ENCODE data around the gene RHOBTB1.

DNA sequence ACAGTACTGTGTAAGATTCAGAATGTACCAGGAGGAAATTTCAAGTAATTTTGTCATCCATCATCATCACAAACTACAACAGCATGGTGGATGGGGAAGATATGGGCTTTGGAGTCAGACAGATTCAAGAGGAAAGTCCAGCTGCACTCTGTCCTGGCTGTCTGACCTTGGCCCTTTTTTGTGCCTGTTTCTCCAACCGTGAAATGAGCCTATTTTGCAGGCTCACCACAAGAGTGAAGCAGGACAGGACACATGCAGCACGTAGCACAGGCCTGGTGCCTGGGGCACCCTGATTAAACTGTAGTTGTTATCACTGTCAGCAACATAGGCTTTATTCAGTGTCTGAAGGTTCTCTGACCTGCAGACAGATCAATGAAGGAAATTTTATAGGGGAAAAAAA is 37.6 kb downstream of the RHOBTB1 start:
- TF ChIP-seq EZH2phosphoT487 (IDR thresholded peaks at IDR 0.05; ENCODE audit: borderline replicate concordance, low read depth, low read length) = no peak
- TF ChIP-seq, protein P1, sequence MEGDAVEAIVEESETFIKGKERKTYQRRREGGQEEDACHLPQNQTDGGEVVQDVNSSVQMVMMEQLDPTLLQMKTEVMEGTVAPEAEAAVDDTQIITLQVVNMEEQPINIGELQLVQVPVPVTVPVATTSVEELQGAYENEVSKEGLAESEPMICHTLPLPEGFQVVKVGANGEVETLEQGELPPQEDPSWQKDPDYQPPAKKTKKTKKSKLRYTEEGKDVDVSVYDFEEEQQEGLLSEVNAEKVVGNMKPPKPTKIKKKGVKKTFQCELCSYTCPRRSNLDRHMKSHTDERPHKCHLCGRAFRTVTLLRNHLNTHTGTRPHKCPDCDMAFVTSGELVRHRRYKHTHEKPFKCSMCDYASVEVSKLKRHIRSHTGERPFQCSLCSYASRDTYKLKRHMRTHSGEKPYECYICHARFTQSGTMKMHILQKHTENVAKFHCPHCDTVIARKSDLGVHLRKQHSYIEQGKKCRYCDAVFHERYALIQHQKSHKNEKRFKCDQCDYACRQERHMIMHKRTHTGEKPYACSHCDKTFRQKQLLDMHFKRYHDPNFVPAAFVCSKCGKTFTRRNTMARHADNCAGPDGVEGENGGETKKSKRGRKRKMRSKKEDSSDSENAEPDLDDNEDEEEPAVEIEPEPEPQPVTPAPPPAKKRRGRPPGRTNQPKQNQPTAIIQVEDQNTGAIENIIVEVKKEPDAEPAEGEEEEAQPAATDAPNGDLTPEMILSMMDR (conservative IDR thresholded peaks at IDR 0.05; ENCODE audit: low read length) = no peak

All from OCI-LY7 (cell line).